TTC549 (cell line): ENCODE results near the gene LMAN1.

ENCODE experiments used
- FAIRE-seq: peaks from 2 replicates; lab custom pipeline; 2012; peaks lifted over from hg19 to GRCh38; lab: Jason Lieb, UNC

The LMAN1 gene, protein sequence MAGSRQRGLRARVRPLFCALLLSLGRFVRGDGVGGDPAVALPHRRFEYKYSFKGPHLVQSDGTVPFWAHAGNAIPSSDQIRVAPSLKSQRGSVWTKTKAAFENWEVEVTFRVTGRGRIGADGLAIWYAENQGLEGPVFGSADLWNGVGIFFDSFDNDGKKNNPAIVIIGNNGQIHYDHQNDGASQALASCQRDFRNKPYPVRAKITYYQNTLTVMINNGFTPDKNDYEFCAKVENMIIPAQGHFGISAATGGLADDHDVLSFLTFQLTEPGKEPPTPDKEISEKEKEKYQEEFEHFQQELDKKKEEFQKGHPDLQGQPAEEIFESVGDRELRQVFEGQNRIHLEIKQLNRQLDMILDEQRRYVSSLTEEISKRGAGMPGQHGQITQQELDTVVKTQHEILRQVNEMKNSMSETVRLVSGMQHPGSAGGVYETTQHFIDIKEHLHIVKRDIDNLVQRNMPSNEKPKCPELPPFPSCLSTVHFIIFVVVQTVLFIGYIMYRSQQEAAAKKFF

DNA sequence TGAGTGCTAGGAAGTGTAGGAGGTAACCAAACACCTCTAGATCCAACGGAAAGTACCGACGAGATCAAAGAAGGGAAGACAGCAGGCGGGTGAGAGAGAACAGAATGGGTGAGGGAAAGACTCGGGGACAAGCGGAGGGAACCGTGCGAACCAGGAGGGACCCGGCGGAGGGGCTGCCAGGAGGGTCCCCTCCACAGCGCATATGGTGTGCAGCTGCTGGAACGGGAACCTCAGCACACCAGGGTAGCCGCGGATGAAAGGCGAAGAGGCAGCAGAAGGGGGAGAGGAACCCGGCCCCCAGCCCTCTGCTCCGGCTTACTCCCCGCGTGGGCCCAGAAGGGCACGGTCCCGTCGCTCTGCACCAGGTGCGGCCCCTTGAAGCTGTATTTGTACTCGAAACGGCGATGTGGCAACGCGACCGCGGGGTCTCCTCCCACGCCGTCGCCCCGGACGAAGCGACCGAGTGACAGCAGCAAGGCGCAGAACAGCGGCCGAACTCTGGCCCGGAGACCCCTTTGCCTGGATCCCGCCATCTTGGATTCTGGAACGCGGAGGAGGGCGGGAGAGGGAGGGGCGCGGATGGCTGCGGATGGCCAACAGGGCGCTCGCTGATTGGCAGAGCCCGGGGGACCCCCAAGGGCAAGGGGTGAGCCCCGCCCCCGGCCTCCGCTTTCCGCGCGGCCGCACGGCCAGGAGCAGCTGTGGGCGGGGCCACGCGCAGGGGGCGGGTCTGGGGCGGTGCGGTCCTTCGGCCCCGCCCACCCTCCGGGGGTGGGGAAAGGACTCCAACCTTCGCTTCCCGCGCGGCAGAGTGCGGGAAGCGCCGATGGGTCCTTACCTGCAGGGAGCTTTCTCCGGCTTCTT lies at the start of gene LMAN1:
TSS of gene LMAN1 (minus strand) at position 554 of the 864 bp plus-strand sequence. CDS start at position 533, 21 bp downstream.
- no peak for FAIRE-seq

DNA sequence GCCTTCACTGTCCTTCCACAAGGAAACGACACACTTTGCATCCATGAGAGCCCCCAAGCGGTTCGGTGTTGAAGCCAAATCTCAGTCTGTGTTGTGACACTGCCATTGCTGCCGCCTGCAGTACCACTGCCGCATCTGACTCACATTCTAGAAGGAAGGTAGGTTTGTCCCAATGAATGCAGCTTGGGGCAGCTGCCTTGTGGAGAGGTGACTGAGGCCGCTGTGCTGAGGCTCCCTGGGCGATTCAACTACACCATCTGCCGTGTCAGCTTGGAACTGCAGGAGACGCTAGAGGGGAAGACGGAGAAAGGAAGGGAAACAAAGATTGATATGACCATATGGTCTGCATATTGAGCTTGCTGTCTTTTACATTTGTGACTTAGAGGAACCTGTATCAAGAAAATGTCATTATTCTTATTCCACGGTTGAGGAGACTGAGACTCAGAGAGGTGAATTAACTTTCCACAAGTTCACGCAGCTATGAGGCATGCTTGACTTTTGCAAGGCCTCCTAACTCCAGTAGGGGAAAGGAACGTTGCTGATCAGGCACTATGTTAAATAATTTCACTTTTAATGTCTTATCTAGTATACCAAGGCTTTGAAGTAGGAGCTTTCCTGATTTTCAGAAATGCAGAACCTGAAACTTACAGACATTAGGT lies 43.5 kb upstream of the LMAN1 start:
- FAIRE-seq: peak; percentile 67

DNA sequence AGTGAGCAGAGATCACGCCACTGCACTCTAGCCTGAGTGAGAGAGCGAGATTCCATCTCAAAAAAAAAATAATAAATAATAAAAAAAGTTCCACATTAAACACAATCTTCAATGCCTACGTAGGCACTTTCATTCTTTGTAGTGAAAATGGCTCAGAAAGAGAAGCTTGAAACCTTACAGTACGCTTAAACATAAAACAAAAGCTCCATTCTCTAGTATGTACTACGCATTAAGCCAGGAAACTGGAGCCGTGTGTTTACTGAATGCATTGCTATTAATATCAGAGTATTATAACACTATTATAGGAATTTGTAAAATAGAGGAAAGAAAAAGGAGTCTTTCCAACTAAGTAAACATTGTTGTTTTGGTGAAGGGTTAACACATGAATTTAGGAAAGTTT lies 41.3 kb upstream of the LMAN1 start:
- no peak for FAIRE-seq

DNA sequence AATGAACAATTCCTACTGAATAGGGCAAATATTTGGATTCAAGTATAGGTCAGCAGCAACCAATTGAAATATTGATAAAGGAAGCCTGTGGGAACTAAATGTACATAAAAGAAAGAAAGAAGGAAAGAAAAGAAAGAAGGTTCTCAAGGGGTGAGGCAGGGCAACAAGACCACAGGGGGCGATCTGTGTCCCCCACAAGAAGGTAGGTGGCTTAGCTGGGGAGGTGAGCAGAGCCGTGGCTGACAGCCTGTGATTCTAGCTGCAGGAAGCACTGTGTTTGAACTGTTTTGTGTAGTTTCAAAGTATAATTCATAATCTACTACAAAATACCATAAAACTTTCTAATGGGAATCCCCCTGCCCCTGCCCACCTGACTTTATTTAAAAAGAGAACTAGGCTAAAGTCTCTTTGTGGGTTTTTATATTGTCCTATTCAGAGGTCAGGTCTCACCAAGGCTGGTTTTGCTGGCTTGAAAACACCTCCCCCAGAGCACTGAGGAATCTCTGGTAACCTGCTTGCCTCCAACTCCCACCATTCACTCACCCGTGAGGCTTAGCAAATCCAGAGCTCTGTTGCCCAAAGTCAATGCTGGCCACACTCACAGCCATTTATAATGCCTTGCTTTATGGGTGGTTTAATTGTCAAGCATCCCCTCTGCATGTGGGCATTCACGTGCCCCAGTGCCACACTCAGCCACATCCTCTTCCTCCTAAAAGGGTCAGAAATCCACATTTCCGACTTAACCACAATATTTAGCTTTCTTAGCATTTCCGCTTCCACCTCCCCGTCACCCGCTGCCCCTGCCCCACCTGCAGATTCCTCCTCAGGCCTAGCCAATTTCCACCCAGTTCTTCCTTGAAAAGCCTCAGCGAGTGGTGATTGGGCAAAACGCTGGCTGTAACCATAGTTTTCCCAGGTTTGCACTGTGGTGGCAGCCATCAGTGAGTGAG lies 36.4 kb upstream of the LMAN1 start:
- FAIRE-seq: no peak

DNA sequence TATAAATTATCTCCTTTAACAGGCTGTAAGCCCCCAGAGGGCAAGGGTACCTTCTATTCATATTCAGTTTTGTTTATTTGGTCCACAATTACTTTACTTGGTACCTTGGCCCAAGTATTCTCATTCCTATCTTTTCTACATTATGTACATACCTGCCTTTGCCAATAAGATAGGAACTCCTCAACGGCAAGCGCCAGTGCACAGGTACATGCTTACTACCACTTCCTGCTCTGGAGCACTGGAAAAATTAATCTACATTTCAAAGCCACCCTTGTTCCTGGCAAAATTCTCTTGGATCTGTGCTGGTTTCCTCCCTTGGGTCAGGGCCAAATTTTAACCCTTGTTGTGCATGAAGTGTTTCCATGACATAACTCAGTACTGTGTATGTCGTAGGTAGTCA lies 34.3 kb upstream of the LMAN1 start:
- FAIRE-seq: no peak

DNA sequence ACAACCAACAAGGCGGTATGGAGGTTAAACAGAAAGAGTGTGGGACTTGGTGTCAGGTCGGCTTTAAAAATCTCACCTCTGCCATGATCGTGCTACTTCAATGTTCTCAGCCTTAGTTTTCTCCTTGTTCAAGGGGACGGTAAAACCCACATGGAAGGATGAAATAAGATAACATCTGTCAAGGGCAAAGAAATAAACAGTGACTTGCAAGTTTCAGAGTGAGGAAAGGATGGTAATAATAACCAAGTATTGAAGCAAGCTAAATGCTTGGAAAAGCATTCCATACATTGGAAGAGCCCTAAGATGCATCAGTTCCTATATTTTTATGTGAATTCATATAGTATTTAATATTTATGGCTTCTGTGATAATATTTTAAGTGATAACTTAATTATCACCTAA lies 29.8 kb upstream of the LMAN1 start:
- no peak for FAIRE-seq

DNA sequence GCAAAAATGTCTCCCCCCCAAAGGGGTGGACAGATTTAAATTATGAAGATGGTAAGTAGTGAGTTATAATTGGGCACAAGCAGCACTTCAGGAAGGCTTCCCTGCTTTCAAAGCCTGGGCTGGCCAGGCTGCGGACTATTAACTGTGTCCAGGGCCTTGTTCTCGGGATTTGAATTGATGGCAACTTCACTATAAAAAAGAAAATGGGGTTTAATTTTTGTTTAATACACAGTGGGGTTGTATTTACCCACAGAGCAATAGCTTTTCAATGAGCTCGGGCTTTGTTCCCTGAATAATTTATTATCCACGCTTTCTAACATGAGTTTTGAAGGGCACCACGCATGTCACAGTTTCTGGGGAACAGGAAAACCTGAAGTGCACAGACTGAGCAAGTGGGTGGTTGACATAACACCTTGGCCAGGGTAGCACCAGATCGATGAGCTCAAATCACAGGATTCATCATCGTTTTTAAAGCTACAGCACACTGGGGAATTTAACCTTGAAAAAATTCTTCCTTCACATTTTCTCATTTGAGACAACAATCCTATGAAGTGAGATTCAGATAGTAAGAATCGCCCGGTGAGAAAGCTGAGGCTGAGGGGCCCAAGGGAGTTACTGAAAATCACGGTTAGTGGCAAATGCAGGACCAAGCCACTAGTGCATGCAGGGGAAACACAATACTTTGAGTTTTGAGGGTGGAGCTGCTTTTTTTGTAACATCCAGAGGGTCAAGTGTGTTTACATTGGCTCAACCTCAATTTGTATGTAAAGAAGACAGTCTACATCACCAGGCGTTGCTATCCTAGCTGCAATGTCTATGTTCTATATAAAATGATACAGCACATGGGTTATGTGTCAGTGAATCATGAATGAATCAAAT lies 28.9 kb upstream of the LMAN1 start:
- no peak for FAIRE-seq

DNA sequence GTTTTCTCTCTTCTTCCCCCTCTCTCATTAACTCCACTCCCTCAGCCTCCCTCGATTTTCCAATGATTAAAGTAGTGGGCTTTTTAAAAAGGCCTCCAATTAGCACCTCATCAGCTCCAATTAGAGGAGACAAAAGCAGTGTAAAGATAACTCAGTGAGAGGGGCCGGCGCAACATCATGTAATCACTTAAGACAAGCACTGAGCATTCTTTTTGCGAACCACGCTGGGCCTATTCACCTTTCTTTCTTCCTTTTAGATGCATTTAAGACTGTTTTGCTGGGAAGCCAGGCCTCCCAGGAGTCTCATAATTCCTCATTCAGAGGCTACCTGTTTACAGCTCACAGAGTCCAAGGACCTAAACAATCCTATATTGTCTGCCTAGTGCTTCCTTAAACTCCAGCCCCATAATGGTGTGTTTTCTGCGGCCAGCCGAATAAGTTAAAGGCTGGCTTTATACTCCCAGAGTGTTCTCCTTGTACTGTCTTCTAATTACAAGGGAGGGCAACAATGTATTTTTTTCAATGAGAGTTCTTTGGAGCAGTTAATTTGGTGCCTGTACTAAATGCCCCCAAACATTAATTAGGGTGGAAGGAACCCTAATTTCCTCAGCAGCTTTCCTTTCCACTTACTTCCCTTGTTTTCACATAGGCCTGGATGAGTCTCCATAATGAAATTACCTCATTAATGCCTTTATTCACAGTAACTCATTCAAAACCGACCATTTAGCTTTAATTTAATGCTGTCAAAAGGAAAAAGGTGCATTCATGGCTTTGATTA lies 28.0 kb upstream of the LMAN1 start:
- FAIRE-seq: no peak

DNA sequence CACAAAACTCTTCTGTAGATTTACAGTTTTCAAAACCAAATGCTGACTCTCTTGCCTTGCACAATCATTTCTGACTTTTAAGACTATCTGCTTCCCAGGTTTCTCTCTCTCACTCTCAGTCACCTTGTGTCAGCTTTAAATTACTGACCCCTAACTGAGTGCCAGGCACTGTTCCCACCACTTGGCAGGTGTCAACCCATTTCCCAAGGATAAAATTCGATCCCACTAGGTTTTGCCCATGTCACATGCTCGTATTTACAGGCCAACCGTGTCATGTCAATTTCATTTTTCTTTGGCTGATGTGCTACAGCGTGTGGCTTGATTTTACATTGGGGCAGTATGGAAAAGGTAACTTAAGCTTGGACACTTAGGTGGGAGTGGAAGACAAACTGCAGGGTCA lies 26.1 kb upstream of the LMAN1 start:
- no peak for FAIRE-seq

DNA sequence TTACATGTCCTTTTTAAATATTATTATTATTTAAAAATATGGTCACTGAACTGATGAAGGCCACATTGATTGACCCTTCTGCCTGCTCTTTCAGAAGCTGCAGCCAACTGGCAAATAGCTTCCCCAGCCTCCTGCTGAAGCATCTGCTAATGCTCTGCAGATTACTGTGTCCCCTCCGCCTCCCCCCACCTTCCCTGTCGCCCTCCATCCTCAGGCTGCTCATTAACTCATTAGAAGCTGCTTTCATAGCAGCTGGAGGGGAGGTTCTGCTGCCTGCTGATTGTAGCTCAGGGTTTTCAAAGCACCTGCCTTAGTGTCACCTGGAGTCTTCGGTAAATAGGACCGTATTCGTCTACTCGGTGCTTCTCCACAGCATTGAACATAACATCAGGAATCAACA lies 24.8 kb upstream of the LMAN1 start:
- no peak for FAIRE-seq

DNA sequence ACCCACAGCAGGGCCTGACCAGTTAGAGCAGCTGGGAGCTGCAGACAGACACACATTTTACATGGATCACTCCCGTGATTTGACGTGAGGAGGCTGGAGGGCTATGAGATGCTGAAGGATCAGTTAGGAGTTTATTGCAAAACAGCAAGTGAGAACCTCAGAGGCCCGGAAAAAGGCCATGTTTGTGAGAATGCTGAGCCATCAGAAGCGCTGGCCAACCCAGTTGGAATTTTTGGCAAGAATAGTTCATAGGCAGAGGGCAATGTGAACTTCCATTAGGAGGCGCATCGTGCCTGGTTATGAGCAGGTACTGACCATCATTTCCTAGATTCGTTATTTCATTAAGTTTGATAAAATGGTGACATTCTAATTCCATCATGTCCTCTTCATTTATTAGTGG lies 23.3 kb upstream of the LMAN1 start:
- no peak for FAIRE-seq

DNA sequence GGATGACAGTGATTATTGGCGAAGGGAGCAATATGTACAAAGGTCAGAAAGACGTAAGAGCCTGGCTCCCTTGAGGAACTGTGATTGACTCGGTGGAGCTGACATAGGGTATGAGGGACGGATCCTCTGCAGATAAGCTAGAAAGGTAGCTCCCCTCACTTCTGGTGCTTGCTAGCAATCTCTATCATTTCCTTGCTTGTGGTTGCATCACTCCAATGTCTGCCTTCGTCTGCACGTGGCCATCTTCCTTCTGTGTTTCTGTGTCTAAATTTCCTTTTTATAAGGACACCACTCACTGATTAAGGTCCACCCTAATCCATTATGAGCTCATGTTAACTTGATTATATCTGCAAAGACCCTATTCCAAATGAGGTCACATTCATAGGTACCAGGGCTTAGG lies 22.9 kb upstream of the LMAN1 start:
- no peak for FAIRE-seq

DNA sequence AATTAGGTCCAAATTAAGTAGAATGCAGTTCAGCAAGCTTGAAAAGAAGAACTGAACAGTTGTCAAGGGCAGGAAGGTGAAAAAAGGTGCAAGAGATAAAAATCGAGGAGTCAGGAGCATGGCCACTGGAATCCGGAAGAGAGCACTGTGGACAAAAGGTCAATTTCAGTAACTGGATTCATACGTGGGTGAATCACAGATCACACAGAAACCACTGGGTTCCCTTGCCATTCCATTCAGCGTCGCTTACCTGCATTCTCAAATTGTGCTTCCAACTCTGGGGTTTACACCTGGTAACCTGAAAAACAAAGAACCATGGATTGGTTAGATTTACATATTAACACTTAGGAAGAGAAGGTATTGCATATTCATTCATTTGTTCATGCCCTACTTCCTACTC lies 21.6 kb upstream of the LMAN1 start:
- no peak for FAIRE-seq

DNA sequence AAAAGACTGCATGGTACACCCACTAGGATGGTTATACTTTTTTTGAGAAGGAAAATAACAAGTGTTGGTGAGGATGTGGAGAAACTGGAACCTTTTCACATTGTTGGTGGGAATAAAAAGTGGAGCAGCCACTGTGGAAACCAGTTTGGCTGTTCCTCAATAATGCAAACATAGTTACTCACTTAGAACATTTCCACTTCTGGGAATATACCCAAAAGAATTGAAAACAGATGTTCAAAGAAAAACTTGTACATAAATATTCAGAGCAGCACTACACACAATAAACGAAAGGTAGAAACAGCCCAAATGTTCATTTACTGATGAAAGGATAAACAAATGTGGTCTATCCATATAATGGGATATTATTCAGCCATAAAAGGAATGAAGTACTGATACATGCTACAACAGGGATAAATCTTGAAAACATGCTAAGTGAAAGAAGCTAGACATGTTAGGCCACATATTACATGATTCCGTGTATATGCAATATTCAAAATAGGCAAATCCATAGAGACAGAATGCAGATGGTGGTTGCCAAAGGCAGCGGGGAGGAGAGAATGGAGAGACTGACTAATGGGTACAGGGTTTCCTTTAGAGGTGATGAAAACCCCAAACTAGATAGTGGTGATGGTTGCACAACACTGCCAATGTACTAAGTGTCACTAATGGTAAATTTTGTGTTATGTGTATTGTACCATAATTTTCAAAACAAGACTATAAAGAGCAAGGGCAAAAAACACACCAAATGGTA lies 20.9 kb upstream of the LMAN1 start:
- no peak for FAIRE-seq

DNA sequence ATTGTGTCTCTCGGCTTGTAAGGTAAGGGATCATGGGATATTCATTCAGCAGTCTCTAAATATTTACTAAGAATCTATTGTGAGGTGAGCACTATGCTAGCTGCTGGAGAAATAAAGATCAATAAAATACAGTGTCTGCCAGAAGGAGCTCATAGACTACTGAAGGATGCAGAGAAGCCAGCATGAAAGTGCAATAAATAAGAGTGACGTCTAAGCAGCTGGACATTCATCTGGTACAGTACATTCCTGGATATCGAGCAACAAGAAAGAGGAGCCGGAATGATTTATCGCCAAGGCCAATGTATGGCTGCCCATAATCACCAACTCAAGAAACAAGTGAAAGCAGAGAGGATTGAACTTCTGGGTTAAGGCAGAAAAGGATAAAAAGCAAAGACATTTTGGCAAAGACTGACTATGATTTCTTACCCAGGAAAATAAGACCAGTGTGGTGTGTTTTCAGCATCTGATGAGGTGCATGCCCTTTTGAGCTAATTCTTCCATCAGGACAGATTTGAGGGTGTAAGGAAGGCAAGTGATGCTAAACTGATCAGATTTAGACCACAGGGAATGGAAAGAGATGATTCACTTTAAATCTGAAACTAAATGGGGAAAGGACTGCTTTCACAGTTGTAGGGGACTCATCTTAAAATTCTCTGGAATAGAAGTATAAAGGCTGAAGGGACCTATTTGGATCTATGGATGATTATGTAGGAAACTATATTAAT lies 18.7 kb upstream of the LMAN1 start:
- FAIRE-seq: no peak

DNA sequence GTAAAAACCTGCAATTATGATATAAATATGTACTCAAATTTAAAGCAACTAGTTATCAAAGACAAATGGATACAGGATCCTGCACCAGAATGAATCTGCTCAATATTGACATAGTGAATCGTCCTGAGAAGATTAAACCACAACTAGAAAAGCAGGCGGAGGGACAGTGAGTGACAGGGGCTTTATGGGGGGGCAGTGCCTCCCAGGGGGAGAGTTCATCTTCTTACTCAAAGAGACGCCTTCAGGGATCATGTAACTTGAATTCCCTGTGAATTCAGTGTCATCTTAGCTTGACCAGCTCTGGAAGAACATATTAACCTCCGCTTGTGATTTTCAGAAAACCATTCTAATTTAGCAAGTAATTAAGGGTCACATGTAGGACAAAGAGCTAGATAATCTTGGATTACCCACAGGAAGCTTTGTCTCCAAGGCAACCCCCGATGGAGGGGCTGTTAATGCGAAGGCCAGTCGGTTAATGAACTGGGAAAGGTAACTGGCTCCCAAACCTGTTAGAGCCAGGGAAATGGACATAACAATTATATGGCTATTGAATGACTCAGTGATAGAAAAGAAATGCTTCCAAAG lies 17.4 kb upstream of the LMAN1 start:
- no peak for FAIRE-seq

DNA sequence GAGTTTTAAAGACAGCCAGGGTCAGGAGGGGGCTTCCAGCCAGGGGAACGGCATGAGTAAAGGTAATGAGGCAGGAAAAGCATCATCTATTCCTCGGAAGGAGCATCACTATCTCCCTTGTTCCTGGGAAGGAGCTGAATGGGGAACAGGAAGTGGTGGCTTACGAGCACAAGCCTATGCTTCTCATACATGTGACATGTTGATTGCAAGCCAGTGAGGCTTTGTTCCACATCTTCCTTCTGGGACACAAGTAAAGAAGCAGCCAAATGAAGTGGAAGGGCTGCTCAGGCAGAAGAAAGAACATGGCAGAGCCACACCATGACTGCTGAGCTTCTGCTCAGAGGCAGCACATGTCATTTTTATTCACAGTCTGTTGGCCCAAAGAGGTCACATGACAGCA lies 15.1 kb upstream of the LMAN1 start:
- no peak for FAIRE-seq

DNA sequence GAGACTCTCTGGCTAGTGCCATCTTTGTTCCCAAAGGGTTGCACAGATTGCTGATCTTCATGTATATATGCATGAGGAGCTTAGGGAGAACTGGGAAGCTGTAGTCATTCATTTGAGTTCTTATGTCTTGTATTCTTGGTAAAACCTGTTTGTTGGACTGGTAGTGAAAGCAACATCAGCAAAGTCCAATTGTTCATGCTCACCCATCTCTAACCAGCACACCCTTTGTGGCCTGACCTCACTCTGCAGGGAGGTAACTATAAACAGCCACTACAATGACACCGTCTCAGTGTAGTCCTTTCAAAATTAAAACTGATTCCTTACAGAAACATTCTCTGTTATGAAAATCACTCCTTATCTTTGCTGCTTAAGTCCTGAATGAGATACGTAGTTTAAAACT lies 13.9 kb upstream of the LMAN1 start:
- no peak for FAIRE-seq
